ENCODE measurements around the gene SSH2.
"Not testable (repeated sequence)": the region's sequence is repeated elsewhere in the genome, so short reads cannot be mapped to it uniquely, and the experiment has no call there.

SSH2 gene

DNA sequence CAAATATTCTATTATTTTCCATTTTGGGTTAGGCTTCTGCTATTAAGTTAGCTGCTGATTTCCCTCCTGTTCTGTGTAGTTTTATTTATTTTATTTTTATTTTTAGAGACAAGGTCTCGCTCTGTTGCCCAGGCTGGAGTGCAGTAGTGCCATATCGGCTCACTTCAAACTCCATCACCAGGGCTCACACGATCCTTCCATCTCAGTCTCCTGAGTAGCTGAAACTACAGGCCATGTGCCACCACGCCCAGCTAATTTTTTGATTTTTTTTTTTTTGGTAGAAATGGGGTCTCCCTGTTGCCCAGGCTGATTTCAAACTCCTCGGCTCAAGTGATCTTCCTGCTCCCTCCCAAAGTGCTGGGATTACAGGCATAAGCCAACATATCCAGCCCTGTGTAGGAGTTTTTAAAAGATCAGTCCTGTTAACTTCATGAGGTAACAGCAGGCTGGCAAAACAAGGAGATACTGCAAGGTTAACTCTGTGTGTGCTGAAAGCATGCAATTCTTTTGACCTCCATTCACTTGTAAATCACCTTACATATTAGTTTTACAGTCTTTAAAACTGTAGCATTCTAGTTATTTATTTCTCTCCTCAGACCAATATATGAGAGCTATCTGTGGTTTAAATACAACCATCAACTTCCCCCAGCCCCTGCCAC lies 63.2 kb downstream of the SSH2 start:
- no peak overlapping the region for H2AFZ ChIP-seq (ENCODE audit: low read depth, low read length, severe bottlenecking)
- peaks cover 95% of the 10 kb centered on the region for H3K79me2 ChIP-seq (ENCODE audit: insufficient read depth, low read length)
- no peak overlapping the region for H3K9ac ChIP-seq (ENCODE audit: low read length)
- peaks cover 15% of the 10 kb centered on the region; the same call in 1 of the 2 replicates for H4K20me1 ChIP-seq (ENCODE audit: low read depth, low read length)
- peak overlapping the region; percentile 18 for H3K4me2 ChIP-seq (ENCODE audit: low read depth, low read length, poor library complexity, severe bottlenecking)
- no peaks in the 10 kb centered on the region for H3K9me3 ChIP-seq (ENCODE audit: insufficient read depth, low read length)
- H3F3A ChIP-seq (ENCODE audit: insufficient read depth) = no peaks in the 10 kb centered on the region
- H3K9me2 ChIP-seq (replicated peaks; ENCODE audit: insufficient read depth, low read length) = no peaks in the 10 kb centered on the region
- H3K36me3 ChIP-seq (ENCODE audit: low read length) = no peaks in the 10 kb centered on the region
- no peaks in the 10 kb centered on the region for H3K27me3 ChIP-seq (ENCODE audit: low read length)
- H3K4me3 ChIP-seq (ENCODE audit: insufficient read depth, low read length, poor library complexity, severe bottlenecking) = no peak overlapping the region
- H3K27ac ChIP-seq (ENCODE audit: low read depth, low read length) = peak overlapping the region; percentile 8; the same call in 1 of the 2 replicates
- no peak for TF ChIP-seq EZH2phosphoT487 (conservative IDR thresholded peaks at IDR 0.05; ENCODE audit: low read length)
- TF ChIP-seq, protein P1, sequence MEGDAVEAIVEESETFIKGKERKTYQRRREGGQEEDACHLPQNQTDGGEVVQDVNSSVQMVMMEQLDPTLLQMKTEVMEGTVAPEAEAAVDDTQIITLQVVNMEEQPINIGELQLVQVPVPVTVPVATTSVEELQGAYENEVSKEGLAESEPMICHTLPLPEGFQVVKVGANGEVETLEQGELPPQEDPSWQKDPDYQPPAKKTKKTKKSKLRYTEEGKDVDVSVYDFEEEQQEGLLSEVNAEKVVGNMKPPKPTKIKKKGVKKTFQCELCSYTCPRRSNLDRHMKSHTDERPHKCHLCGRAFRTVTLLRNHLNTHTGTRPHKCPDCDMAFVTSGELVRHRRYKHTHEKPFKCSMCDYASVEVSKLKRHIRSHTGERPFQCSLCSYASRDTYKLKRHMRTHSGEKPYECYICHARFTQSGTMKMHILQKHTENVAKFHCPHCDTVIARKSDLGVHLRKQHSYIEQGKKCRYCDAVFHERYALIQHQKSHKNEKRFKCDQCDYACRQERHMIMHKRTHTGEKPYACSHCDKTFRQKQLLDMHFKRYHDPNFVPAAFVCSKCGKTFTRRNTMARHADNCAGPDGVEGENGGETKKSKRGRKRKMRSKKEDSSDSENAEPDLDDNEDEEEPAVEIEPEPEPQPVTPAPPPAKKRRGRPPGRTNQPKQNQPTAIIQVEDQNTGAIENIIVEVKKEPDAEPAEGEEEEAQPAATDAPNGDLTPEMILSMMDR (IDR thresholded peaks at IDR 0.05; ENCODE audit: insufficient read depth, low read length, poor library complexity, severe bottlenecking) = no peak

DNA sequence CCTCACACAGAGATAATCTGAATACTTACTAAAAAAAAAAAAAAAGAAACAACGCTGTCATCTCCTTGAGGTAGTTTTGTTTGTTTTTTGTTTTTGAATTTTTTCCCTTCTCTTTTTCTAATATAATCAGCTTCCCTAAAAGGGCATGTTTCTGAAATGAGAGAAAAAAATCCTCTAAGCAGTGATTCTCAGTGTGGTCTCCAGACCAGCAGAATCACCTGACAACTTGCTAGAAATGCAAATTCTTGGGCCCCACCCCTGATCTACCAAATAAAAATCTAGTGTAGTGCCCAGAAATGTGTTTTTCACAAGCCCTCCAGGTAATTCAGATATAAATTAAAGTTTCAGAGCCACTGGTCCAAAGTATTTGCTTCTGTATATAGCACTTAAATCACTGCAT lies 65.4 kb downstream of the SSH2 start:
- H2AFZ ChIP-seq (ENCODE audit: low read depth, low read length, severe bottlenecking) = no peak overlapping the region
- H3K36me3 ChIP-seq (ENCODE audit: low read length) = no peaks in the 10 kb centered on the region
- no peaks in the 10 kb centered on the region for H3K9me2 ChIP-seq (replicated peaks; ENCODE audit: insufficient read depth, low read length)
- no peaks in the 10 kb centered on the region for H3K27me3 ChIP-seq (ENCODE audit: low read length)
- H3K79me2 ChIP-seq (ENCODE audit: insufficient read depth, low read length) = peaks cover 83% of the 10 kb centered on the region
- peak overlapping the region; percentile 3 for H3K4me2 ChIP-seq (ENCODE audit: low read depth, low read length, poor library complexity, severe bottlenecking)
- H3K27ac ChIP-seq (ENCODE audit: low read depth, low read length) = no peak overlapping the region
- no peak overlapping the region for H3K9ac ChIP-seq (ENCODE audit: low read length)
- no peak overlapping the region for H3K4me3 ChIP-seq (ENCODE audit: insufficient read depth, low read length, poor library complexity, severe bottlenecking)
- H3K9me3 ChIP-seq (ENCODE audit: insufficient read depth, low read length) = no peaks in the 10 kb centered on the region
- no peak for TF ChIP-seq EZH2phosphoT487 (conservative IDR thresholded peaks at IDR 0.05; ENCODE audit: low read length)
- TF ChIP-seq, protein P1 (IDR thresholded peaks at IDR 0.05; ENCODE audit: insufficient read depth, low read length, poor library complexity, severe bottlenecking) = no peak
- no peaks in the 10 kb centered on the region for H3F3A ChIP-seq (ENCODE audit: insufficient read depth)
- H4K20me1 ChIP-seq (ENCODE audit: low read depth, low read length) = no peaks in the 10 kb centered on the region

DNA sequence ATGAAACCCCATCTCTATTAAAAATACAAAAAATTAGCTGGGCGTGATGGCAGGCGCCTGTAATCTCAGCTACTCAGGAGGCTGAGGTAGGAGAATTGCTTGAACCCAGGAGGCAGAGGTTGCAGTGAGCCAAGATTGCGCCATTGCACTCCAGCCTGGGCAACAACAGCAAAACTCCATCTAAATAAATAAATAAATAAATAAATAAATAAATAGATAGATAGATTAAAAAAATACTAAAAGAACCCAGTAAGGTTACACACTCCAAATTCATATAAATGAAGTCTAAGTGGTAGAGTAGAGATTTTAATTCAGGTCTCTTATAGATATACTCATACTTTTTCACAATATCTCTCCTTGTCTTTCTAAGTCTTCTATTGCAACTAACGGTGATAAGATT lies 65.9 kb downstream of the SSH2 start:
- not testable (repeated sequence) for H3K36me3 ChIP-seq (ENCODE audit: low read length); H3K27me3 ChIP-seq (ENCODE audit: low read length); H3K27ac ChIP-seq (ENCODE audit: low read depth, low read length); H4K20me1 ChIP-seq (ENCODE audit: low read depth, low read length); H3K9me3 ChIP-seq (ENCODE audit: insufficient read depth, low read length); H2AFZ ChIP-seq (ENCODE audit: low read depth, low read length, severe bottlenecking); H3K9ac ChIP-seq (ENCODE audit: low read length); H3K9me2 ChIP-seq (replicated peaks; ENCODE audit: insufficient read depth, low read length); H3K4me3 ChIP-seq (ENCODE audit: insufficient read depth, low read length, poor library complexity, severe bottlenecking); H3F3A ChIP-seq (ENCODE audit: insufficient read depth)
- H3K79me2 ChIP-seq (ENCODE audit: insufficient read depth, low read length) = peaks cover 83% of the 10 kb centered on the region
- peak overlapping the region; percentile 3 for H3K4me2 ChIP-seq (ENCODE audit: low read depth, low read length, poor library complexity, severe bottlenecking)

DNA sequence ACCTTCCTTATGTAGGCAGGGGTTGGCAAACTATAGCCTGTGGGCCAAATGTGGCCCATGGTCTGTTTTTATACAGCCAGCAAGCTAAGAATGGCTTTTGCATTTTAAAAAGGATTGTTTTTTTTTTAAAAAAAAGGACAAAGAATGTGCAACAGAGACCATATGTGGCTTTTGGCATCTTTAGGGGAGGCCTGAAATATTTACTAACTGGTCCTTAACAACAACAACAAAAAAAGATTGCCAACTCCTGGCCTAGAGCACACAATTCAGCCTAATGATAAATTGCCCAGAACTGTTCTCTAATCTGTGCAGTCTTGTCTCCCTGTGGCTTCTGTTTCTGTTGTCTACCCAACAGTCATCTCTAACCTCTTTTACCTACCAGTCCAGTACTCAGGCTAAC lies 67.1 kb downstream of the SSH2 start:
- Histone ChIP-seq H3K4me3 (ENCODE audit: insufficient read depth, low read length, poor library complexity, severe bottlenecking) (no peak overlapping the region), H4K20me1 (ENCODE audit: low read depth, low read length) (no peaks in the 10 kb centered on the region), H3K9me3 (ENCODE audit: insufficient read depth, low read length) (no peaks in the 10 kb centered on the region), H3K79me2 (ENCODE audit: insufficient read depth, low read length) (peaks cover 85% of the 10 kb centered on the region), H3K4me2 (ENCODE audit: low read depth, low read length, poor library complexity, severe bottlenecking) (no peak overlapping the region), H3K36me3 (ENCODE audit: low read length) (no peaks in the 10 kb centered on the region), H3K9me2 (replicated peaks; ENCODE audit: insufficient read depth, low read length) (no peaks in the 10 kb centered on the region), H3K9ac (ENCODE audit: low read length) (no peak overlapping the region), H3F3A (ENCODE audit: insufficient read depth) (no peaks in the 10 kb centered on the region), H3K27ac (ENCODE audit: low read depth, low read length) (no peak overlapping the region), H2AFZ (ENCODE audit: low read depth, low read length, severe bottlenecking) (no peak overlapping the region), H3K27me3 (ENCODE audit: low read length) (no peaks in the 10 kb centered on the region)
- TF ChIP-seq, protein P1 (IDR thresholded peaks at IDR 0.05; ENCODE audit: insufficient read depth, low read length, poor library complexity, severe bottlenecking) = no peak
- no peak for TF ChIP-seq EZH2phosphoT487 (conservative IDR thresholded peaks at IDR 0.05; ENCODE audit: low read length)

Measured in SU-DHL-6 (cell line).